ENCODE measurements around the gene SRMS.

- TF ChIP-seq CTCF (IDR thresholded peaks at IDR 0.05; ENCODE audit: extremely low read depth in 1 of 2, insufficient read depth in 1 of 2, low read depth in 1 of 2, low read length in 2 of 2) (no peak), POLR2AphosphoS5 (IDR thresholded peaks at IDR 0.05; ENCODE audit: insufficient read depth, low read depth, low read length) (no peak), POLR2A (IDR thresholded peaks at IDR 0.05; ENCODE audit: low read depth, low read length) (no peak), EZH2 (IDR thresholded peaks at IDR 0.05; ENCODE audit: borderline replicate concordance, low read depth, low read length, severe bottlenecking) (no peak)
These were observed 56.5 kb downstream of the SRMS start for GRCh38 chr20:63491078-63491477.

All from endothelial cell of umbilical vein (primary cell).